ENCODE results near the gene IGSF22. TPM values are rescaled to one million over a fixed set of nuclear protein-coding genes. Genes with fewer than 3 reads are reported as not detected.
A peak's percentile ranks its signal among the peaks of the same experiment; 100 is the strongest.

Gene IGSF22
- total and polyA plus RNA-seq, 2 of the 13 experiments (the other 11 are each of a cell fraction or from before 2014, with no cell fraction given): not detected

- Histone ChIP-seq H3K9ac (ENCODE audit: insufficient read depth, low read depth, low read length) (no peak overlapping the region), H3K4me3 (replicated peaks in 1 of 3; ENCODE audit: insufficient read depth in 1 of 3, low read depth in 2 of 3, low read length in 3 of 3) (no peak overlapping the region), H2AFZ (ENCODE audit: low read length) (no peak overlapping the region), H4K20me1 (ENCODE audit: insufficient read depth, low read length) (no peaks in the 10 kb centered on the region), H3K79me2 (ENCODE audit: insufficient read depth, low read length) (no peaks in the 10 kb centered on the region), H3K27me3 (ENCODE audit: control insufficient read depth in 1 of 2, insufficient read depth in 2 of 2, low read length in 2 of 2) (peaks cover 6 to 45% of the 10 kb centered on the region in 2 experiments; a peak in 3 of 5 replicates), H3K9me3 (ENCODE audit: low read length) (no peaks in the 10 kb centered on the region), H3K4me1 (ENCODE audit: insufficient read depth, low read length) (no peaks in the 10 kb centered on the region), H3K36me3 (replicated peaks in 1 of 2; ENCODE audit: control insufficient read depth in 1 of 2, insufficient read depth in 2 of 2, low read length in 2 of 2) (no peaks in the 10 kb centered on the region), H3K27ac (ENCODE audit: extremely low read length, insufficient read depth, low read length) (no peak overlapping the region), H3K4me2 (ENCODE audit: low read depth, low read length) (no peak overlapping the region)
- DNase-seq (ENCODE audit: low spot score) (no peak), ATAC-seq (no peak), FAIRE-seq (no peak)
- in situ Hi-C loops (cut with HindIII; ENCODE audit: extremely low pct_ligation_motif_present, low pct_unique_long_range_greater_than_20kb) (no loop called here), intact Hi-C loops (cut with micrococcal nuclease; ENCODE audit: unreplicated experiment) (no loop called here)
- no TSS peak for BruUV-seq (replicated peaks)
- 9% methylated on average over 9 of the region's 16 CpGs for WGBS (ENCODE audit: low lambda C conversion rate)
- ChIA-PET POLR2A (no interaction called here), CTCF (ENCODE audit: low intra/inter-chr PET ratio, low total read pairs) (interaction anchor here (1.6 kb wide), 1 partner anchor 189 kb away, joined by 3 read pairs; no protein-coding TSS in a partner anchor)
- TF ChIP-seq MAFG (CRISPR knock-in tag; IDR thresholded peaks at IDR 0.05) (no peak), MNT (IDR thresholded peaks at IDR 0.05) (peak; percentile 8; the same call in 1 of the 2 replicates)
Measured at GRCh38 chr11:18729426-18729825, 3.4 kb upstream of the IGSF22 start.

GRCh38 chr11:18728658-18729057 is 2.7 kb upstream of the IGSF22 start:
- Histone ChIP-seq H3K9me3 (ENCODE audit: low read length) (no peaks in the 10 kb centered on the region), H3K4me1 (ENCODE audit: insufficient read depth, low read length) (no peaks in the 10 kb centered on the region), H4K20me1 (ENCODE audit: insufficient read depth, low read length) (no peaks in the 10 kb centered on the region), H3K4me2 (ENCODE audit: low read depth, low read length) (no peak overlapping the region), H3K36me3 (replicated peaks in 1 of 2; ENCODE audit: control insufficient read depth in 1 of 2, insufficient read depth in 2 of 2, low read length in 2 of 2) (no peaks in the 10 kb centered on the region), H3K79me2 (ENCODE audit: insufficient read depth, low read length) (no peaks in the 10 kb centered on the region), H3K27me3 (ENCODE audit: control insufficient read depth in 1 of 2, insufficient read depth in 2 of 2, low read length in 2 of 2) (peaks cover 6 to 47% of the 10 kb centered on the region in 2 experiments; a peak in 3 of 5 replicates), H3K9ac (ENCODE audit: insufficient read depth, low read depth, low read length) (no peak overlapping the region), H3K4me3 (replicated peaks in 1 of 3; ENCODE audit: insufficient read depth in 1 of 3, low read depth in 2 of 3, low read length in 3 of 3) (no peak overlapping the region), H3K27ac (ENCODE audit: extremely low read length, insufficient read depth, low read length) (no peak overlapping the region), H2AFZ (ENCODE audit: low read length) (no peak overlapping the region)
- no peak for ATAC-seq
- FAIRE-seq: no peak
- 50% methylated on average over 9 of the region's 13 CpGs for WGBS (ENCODE audit: low lambda C conversion rate)
- ChIA-PET POLR2A (no interaction called here), CTCF (ENCODE audit: low intra/inter-chr PET ratio, low total read pairs) (interaction anchor here (1.6 kb wide), 1 partner anchor 188 kb away, joined by 3 read pairs; no protein-coding TSS in a partner anchor)
- in situ Hi-C loops (cut with HindIII; ENCODE audit: extremely low pct_ligation_motif_present, low pct_unique_long_range_greater_than_20kb) (no loop called here), intact Hi-C loops (cut with micrococcal nuclease; ENCODE audit: unreplicated experiment) (no loop called here)
- BruUV-seq (replicated peaks): no TSS peak
- no peak for DNase-seq (ENCODE audit: low spot score)
- TF ChIP-seq ATRX (CRISPR knock-in tag; IDR thresholded peaks at IDR 0.05; ENCODE audit: borderline replicate concordance): no peak
- no peak for TF ChIP-seq HBP1 (CRISPR knock-in tag; IDR thresholded peaks at IDR 0.05; ENCODE audit: low read depth)
- no peak for TF ChIP-seq FOXP4 (CRISPR knock-in tag; IDR thresholded peaks at IDR 0.05)
- no peak for TF ChIP-seq MAFF (IDR thresholded peaks at IDR 0.05; ENCODE audit: low read depth, low read length)
- TF ChIP-seq KLF9 (CRISPR knock-in tag; IDR thresholded peaks at IDR 0.05; ENCODE audit: low read depth): no peak
- TF ChIP-seq PHF5A (CRISPR knock-in tag; IDR thresholded peaks at IDR 0.05; ENCODE audit: low read depth, unreplicated experiment): no peak
- TF ChIP-seq ZSCAN9 (CRISPR knock-in tag; IDR thresholded peaks at IDR 0.05; ENCODE audit: borderline replicate concordance): no peak
- TF ChIP-seq PAX8 (CRISPR knock-in tag; IDR thresholded peaks at IDR 0.05; ENCODE audit: borderline replicate concordance): no peak
- no peak for TF ChIP-seq KDM5B (CRISPR knock-in tag; IDR thresholded peaks at IDR 0.05; ENCODE audit: borderline replicate concordance)
- no peak for TF ChIP-seq ZBTB2 (CRISPR knock-in tag; IDR thresholded peaks at IDR 0.05; ENCODE audit: low read depth)
- TF ChIP-seq ZNF766 (CRISPR knock-in tag; IDR thresholded peaks at IDR 0.05; ENCODE audit: borderline replicate concordance): no peak

Measured in HepG2 (cell line).